ENCODE measurements around the gene AMH. TPM values are rescaled to one million over a fixed set of nuclear protein-coding genes. Genes with fewer than 3 reads are reported as not detected.

AMH gene
- total RNA-seq, 2 experiments from 2014 or later = 14.8 to 49.7 TPM

DNA sequence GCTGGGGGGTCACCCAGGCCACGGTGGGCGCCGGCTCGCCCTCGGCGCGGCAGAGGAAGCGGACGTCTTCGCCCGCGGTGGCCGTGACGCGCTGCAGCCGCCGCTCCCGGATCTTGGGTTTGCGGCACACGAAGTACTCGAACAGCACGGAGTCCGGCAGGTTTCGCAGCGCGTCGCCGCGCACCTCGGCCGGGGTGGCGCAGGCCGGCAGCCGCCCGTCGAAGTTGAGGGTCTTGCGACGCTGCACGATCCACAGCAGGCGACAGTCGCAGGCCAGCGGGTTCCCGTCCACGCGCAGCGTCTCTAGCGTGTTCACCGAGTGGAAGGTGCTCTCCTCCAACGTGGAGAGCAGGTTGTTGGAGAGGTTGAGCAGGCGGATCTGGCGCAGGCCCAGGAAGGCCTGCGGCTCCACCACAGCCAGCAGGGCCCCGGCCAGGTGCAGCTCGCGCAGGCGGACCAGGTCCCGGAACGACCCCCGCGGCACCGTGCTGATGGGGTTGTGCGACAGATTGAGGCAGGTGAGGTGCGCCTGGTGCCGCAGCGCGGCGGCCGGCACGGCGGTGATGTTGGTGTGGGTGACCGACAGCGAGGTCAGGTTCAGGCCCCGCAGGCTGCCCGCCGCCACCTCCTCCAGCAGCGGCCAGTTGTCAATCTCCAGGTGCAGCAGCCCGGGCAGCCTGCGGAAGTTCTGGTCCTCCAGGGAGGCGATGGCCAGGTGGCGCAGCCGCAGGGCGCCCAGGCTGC is 41.5 kb downstream of the AMH start:
- BruUV-seq (replicated peaks) = no TSS peak
- no peaks in the 10 kb centered on the region for H3K9me3 ChIP-seq (ENCODE audit: low read length)

GRCh38 chr19:2291185-2291751 is 42.1 kb downstream of the AMH start:
- H3K36me3 ChIP-seq (ENCODE audit: insufficient read depth, low read length) = no peaks in the 10 kb centered on the region
- no peaks in the 10 kb centered on the region; the same call in 1 of the 2 replicates for H4K20me1 ChIP-seq (ENCODE audit: insufficient read depth, low read length)
- ChIA-PET CTCF (ENCODE audit: unreplicated experiment) (no interaction called here), POLR2A (interaction anchor here (0.6 kb wide), 2 partner anchors 19 to 76 kb away, joined by 3 to 5 read pairs; no protein-coding TSS in a partner anchor)
- H3K4me3 ChIP-seq (ENCODE audit: low read depth, low read length, poor library complexity, severe bottlenecking) = peak overlapping the region; percentile 73
- no peaks in the 10 kb centered on the region for H3K9me2 ChIP-seq (ENCODE audit: insufficient read depth, low read length)
- H3K79me2 ChIP-seq (ENCODE audit: insufficient read depth, low read depth, low read length) = no peaks in the 10 kb centered on the region
- H2AFZ ChIP-seq (ENCODE audit: low read length) = no peak overlapping the region
- BruUV-seq (replicated peaks) = no TSS peak
- DNase-seq (ENCODE audit: low spot score) = no peak
- TF ChIP-seq CTCF (conservative IDR thresholded peaks at IDR 0.05; ENCODE audit: low read length) (no peak), EZH2phosphoT487 (IDR thresholded peaks at IDR 0.05; ENCODE audit: borderline replicate concordance, low read depth, low read length) (no peak)
- H3K4me2 ChIP-seq (ENCODE audit: low read length) = peak overlapping the region; percentile 76; the same call in 1 of the 2 replicates
- peaks cover 41% of the 10 kb centered on the region for H3K4me1 ChIP-seq (ENCODE audit: insufficient read depth, low read length, poor library complexity, severe bottlenecking)
- intact Hi-C loops (cut with micrococcal nuclease; ENCODE audit: unreplicated experiment) = no loop called here
- H3K27ac ChIP-seq (ENCODE audit: low read depth, low read length, poor library complexity, severe bottlenecking) = no peak overlapping the region
- H3K9me3 ChIP-seq (ENCODE audit: low read length) = no peaks in the 10 kb centered on the region

More for the DNA sequence above, 41.5 kb downstream of the AMH start:
- peaks cover 41% of the 10 kb centered on the region for H3K4me1 ChIP-seq (ENCODE audit: insufficient read depth, low read length, poor library complexity, severe bottlenecking)
- no peaks in the 10 kb centered on the region for H3K79me2 ChIP-seq (ENCODE audit: insufficient read depth, low read depth, low read length)
- CTCF ChIA-PET (ENCODE audit: unreplicated experiment) = no interaction called here
- no peak for DNase-seq (ENCODE audit: low spot score)
- H2AFZ ChIP-seq (ENCODE audit: low read length) = peak overlapping the region; percentile 69; the same call in 1 of the 2 replicates
- H3K27ac ChIP-seq (ENCODE audit: low read depth, low read length, poor library complexity, severe bottlenecking) = no peak overlapping the region
- no peaks in the 10 kb centered on the region for H3K9me2 ChIP-seq (ENCODE audit: insufficient read depth, low read length)
- peak overlapping the region; percentile 73 for H3K4me3 ChIP-seq (ENCODE audit: low read depth, low read length, poor library complexity, severe bottlenecking)
- peak overlapping the region; percentile 76 for H3K4me2 ChIP-seq (ENCODE audit: low read length)
- POLR2A ChIA-PET = interaction anchor here (0.6 kb wide), 1 partner anchor 20 kb away, joined by 5 read pairs; no protein-coding TSS in a partner anchor
- intact Hi-C loops (cut with micrococcal nuclease; ENCODE audit: unreplicated experiment) = no loop called here
- no peaks in the 10 kb centered on the region; the same call in 1 of the 2 replicates for H4K20me1 ChIP-seq (ENCODE audit: insufficient read depth, low read length)
- TF ChIP-seq CTCF (conservative IDR thresholded peaks at IDR 0.05; ENCODE audit: low read length) (no peak), EZH2phosphoT487 (IDR thresholded peaks at IDR 0.05; ENCODE audit: borderline replicate concordance, low read depth, low read length) (no peak)
- H3K36me3 ChIP-seq (ENCODE audit: insufficient read depth, low read length) = no peaks in the 10 kb centered on the region
